GM12875 (cell line): Measurements from ENCODE around the gene FAM20C.

Source experiments
- H3K4me3 ChIP-seq: one replicate; pipeline ENCODE4 v1.5.1; 2011; ENCODE audit warnings: low read depth, low read length, control low read depth
- CTCF ChIP-seq: IDR thresholded peaks from 2 replicates; pipeline ENCODE4 v1.5.1; 2011; ENCODE audit warnings: low read depth, mild to moderate bottlenecking, control low read depth, inconsistent platforms, low read length, moderate library complexity, borderline replicate concordance; ENCODE audit not compliant: insufficient read depth

FAM20C gene

GRCh38 chr7:276230-276835 is 84.0 kb downstream of the FAM20C start:
- TF ChIP-seq CTCF, result no peak
- no peak overlapping the region for H3K4me3 ChIP-seq

- no peak for TF ChIP-seq CTCF
These were observed 84.9 kb downstream of the FAM20C start for GRCh38 chr7:277228-277627.

GRCh38 chr7:278081-278480 is 85.7 kb downstream of the FAM20C start:
- no peak overlapping the region for H3K4me3 ChIP-seq
- no peak for TF ChIP-seq CTCF

More at GRCh38 chr7:277228-277627, 84.9 kb downstream of the FAM20C start:
- H3K4me3 ChIP-seq, result no peak overlapping the region

- H3K4me3 ChIP-seq, result no peak overlapping the region
- no peak for TF ChIP-seq CTCF
These were observed 87.5 kb downstream of the FAM20C start for GRCh38 chr7:279821-280220.

GRCh38 chr7:280461-280860 is 88.1 kb downstream of the FAM20C start:
- TF ChIP-seq CTCF, result no peak
- H3K4me3 ChIP-seq, result no peak overlapping the region

GRCh38 chr7:281637-282036 is 89.3 kb downstream of the FAM20C start:
- no peak overlapping the region for H3K4me3 ChIP-seq
- TF ChIP-seq CTCF, result no peak

- no peak overlapping the region for H3K4me3 ChIP-seq
- TF ChIP-seq CTCF, result no peak
These were observed 90.2 kb downstream of the FAM20C start for GRCh38 chr7:282621-283020.
